Measurements from ENCODE around the gene CMPK1. TPM values are rescaled to one million over a fixed set of nuclear protein-coding genes. Genes with fewer than 3 reads are reported as not detected.

The CMPK1 gene
- total RNA-seq, 1 experiment from 2014 or later, result 28.7 TPM

DNA sequence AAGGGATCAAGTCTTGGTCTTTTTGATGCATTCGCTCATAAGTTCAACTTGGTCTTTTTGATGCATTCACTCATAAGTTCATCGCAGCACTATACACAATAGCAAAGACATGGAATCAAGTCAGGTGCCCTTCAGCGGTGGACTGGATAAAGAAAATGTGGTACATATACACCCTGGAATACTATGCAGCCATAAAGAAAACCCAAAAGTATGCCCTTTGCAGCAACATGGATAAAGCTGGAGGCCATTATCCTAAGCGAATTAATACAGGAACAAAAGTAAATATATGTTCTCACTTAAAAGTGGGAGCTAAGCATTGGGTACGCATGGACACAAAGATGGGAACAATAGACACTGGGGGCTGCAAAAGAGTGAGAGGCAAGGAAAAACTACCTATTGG is 52.7 kb downstream of the CMPK1 start:
- Mint-ChIP-seq H3K27ac (no peak overlapping the region), H3K27me3 (ENCODE audit: low read depth) (peaks cover 30% of the 10 kb centered on the region), H3K9me3 (no peaks in the 10 kb centered on the region), H3K4me3 (no peak overlapping the region), H3K4me1 (peaks cover 0 to 2% of the 10 kb centered on the region in 2 experiments; a peak in 2 of 4 replicates), H3K36me3 (ENCODE audit: insufficient read depth in 1 of 3, low read depth in 3 of 3) (no peaks in the 10 kb centered on the region)
- whole genome bisulfite sequencing (ENCODE audit: extremely low coverage, insufficient read length, low lambda C conversion rate), result no CpG with 5 or more reads among the region's 5 CpGs
- Histone ChIP-seq H3K18ac (ENCODE audit: insufficient read length, low read depth, low read length) (no peak overlapping the region), H4K20me1 (ENCODE audit: control insufficient read depth, insufficient read depth, insufficient read length) (no peaks in the 10 kb centered on the region), H4K91ac (ENCODE audit: insufficient read length, low read depth, low read length) (no peak overlapping the region), H4K5ac (ENCODE audit: insufficient read length, low read depth, low read length) (no peak overlapping the region), H4K8ac (replicated peaks; ENCODE audit: insufficient read length, low read depth, low read length) (no peak overlapping the region), H2BK20ac (ENCODE audit: low read depth, low read length, poor library complexity, severe bottlenecking) (no peak overlapping the region), H3T11ph (ENCODE audit: low read length) (no peak overlapping the region), H2BK15ac (ENCODE audit: low read depth, low read length) (no peak overlapping the region), H3K27ac (ENCODE audit: insufficient read length, low read depth, low read length) (no peak overlapping the region), H3K9me3 (ENCODE audit: control insufficient read depth, low read depth, low read length) (no peaks in the 10 kb centered on the region), H2BK12ac (ENCODE audit: insufficient read length, low read depth, low read length) (no peak overlapping the region), H3K79me1 (ENCODE audit: insufficient read depth, low read depth, low read length, poor library complexity, severe bottlenecking) (no peaks in the 10 kb centered on the region), H3K27me3 (ENCODE audit: insufficient read depth, low read length) (peaks cover 3% of the 10 kb centered on the region; the same call in 1 of the 2 replicates), H3K4me1 (ENCODE audit: insufficient read depth, low read length) (no peaks in the 10 kb centered on the region), H3K4ac (ENCODE audit: low read depth, low read length) (no peak overlapping the region), H3K79me2 (ENCODE audit: insufficient read depth, low read length) (no peaks in the 10 kb centered on the region), H2BK5ac (ENCODE audit: insufficient read length, low read length) (no peak overlapping the region), H3K23ac (ENCODE audit: insufficient read length, low read depth, low read length) (no peak overlapping the region), H3K9ac (ENCODE audit: extremely low read depth, insufficient read length, low read length) (no peak overlapping the region), H3K56ac (ENCODE audit: insufficient read length, low read depth, low read length) (no peak overlapping the region), H2BK120ac (ENCODE audit: low read depth, low read length, poor library complexity, severe bottlenecking) (no peak overlapping the region), H2AK5ac (ENCODE audit: insufficient read length, low read length) (no peak overlapping the region), H2AFZ (ENCODE audit: low read length) (no peak overlapping the region), H3K14ac (ENCODE audit: insufficient read depth, low read length) (no peak overlapping the region), H3K4me2 (ENCODE audit: insufficient read depth, insufficient read length, low read length) (no peak overlapping the region), H3K23me2 (ENCODE audit: insufficient read length, low read depth, low read length, poor library complexity, severe bottlenecking) (no peaks in the 10 kb centered on the region)
- no peak for DNase-seq
- TF ChIP-seq, protein P1, sequence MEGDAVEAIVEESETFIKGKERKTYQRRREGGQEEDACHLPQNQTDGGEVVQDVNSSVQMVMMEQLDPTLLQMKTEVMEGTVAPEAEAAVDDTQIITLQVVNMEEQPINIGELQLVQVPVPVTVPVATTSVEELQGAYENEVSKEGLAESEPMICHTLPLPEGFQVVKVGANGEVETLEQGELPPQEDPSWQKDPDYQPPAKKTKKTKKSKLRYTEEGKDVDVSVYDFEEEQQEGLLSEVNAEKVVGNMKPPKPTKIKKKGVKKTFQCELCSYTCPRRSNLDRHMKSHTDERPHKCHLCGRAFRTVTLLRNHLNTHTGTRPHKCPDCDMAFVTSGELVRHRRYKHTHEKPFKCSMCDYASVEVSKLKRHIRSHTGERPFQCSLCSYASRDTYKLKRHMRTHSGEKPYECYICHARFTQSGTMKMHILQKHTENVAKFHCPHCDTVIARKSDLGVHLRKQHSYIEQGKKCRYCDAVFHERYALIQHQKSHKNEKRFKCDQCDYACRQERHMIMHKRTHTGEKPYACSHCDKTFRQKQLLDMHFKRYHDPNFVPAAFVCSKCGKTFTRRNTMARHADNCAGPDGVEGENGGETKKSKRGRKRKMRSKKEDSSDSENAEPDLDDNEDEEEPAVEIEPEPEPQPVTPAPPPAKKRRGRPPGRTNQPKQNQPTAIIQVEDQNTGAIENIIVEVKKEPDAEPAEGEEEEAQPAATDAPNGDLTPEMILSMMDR (conservative IDR thresholded peaks at IDR 0.05), result no peak

Measured in H9 (cell line).